ENCODE results near the gene TAS2R16.

- TF ChIP-seq CTCF (IDR thresholded peaks at IDR 0.05) (no peak), POLR2A (IDR thresholded peaks at IDR 0.05) (no peak)
These were observed 45.6 kb upstream of the TAS2R16 start for GRCh38 chr7:123041101-123041500.

Data from ovary (tissue), 3 donors.